ENCODE measurements around the gene PPP1R9A.

PPP1R9A gene

GRCh38 chr7:95102662-95103061, 195.3 kb downstream of the PPP1R9A start:
- no peak for DNase-seq

GRCh38 chr7:95104739-95105138, 197.3 kb downstream of the PPP1R9A start:
- peak in 1 of 2 experiments; percentile 44 for DNase-seq

- DNase-seq = no peak
Measured at GRCh38 chr7:95105627-95106026, 198.2 kb downstream of the PPP1R9A start.

GRCh38 chr7:95106401-95106800, 199.0 kb downstream of the PPP1R9A start:
- no peak for DNase-seq

- DNase-seq = no peak
Measured at GRCh38 chr7:95110707-95111106, 203.3 kb downstream of the PPP1R9A start.

- DNase-seq = no peak
Measured at GRCh38 chr7:95113590-95113989, 206.2 kb downstream of the PPP1R9A start.

- peak in 1 of 2 experiments; percentile 65 for DNase-seq
Measured at GRCh38 chr7:95126053-95126709, 218.8 kb downstream of the PPP1R9A start.

- no peak for DNase-seq
Measured at GRCh38 chr7:95132500-95132899, 225.1 kb downstream of the PPP1R9A start.

GRCh38 chr7:95139922-95140321, 232.5 kb downstream of the PPP1R9A start:
- DNase-seq = no peak

- no peak for DNase-seq
Measured at GRCh38 chr7:95141755-95142154, 234.4 kb downstream of the PPP1R9A start.

GRCh38 chr7:95144256-95144655, 236.9 kb downstream of the PPP1R9A start:
- DNase-seq = no peak

GRCh38 chr7:95155965-95156364, 248.6 kb downstream of the PPP1R9A start:
- DNase-seq = no peak

- no peak for DNase-seq
Measured at GRCh38 chr7:95157381-95157780, 250.0 kb downstream of the PPP1R9A start.

GRCh38 chr7:95169678-95170077, 262.3 kb downstream of the PPP1R9A start:
- DNase-seq = no peak

GRCh38 chr7:95172420-95172819, 265.0 kb downstream of the PPP1R9A start:
- no peak for DNase-seq

GRCh38 chr7:95190515-95190914, 283.1 kb downstream of the PPP1R9A start:
- no peak for DNase-seq

GRCh38 chr7:95191795-95192194, 284.4 kb downstream of the PPP1R9A start:
- no peak for DNase-seq

GRCh38 chr7:95198863-95199262, 291.5 kb downstream of the PPP1R9A start:
- DNase-seq = no peak

GRCh38 chr7:95199779-95200558, 292.6 kb downstream of the PPP1R9A start:
- DNase-seq = peak; percentile 63 to 79

GRCh38 chr7:95200741-95201140, 293.3 kb downstream of the PPP1R9A start:
- DNase-seq = no peak

- no peak for DNase-seq
Measured at GRCh38 chr7:95201727-95202126, 294.3 kb downstream of the PPP1R9A start.

- no peak for DNase-seq
Measured at GRCh38 chr7:95204618-95205017, 297.2 kb downstream of the PPP1R9A start.

- DNase-seq = no peak
Measured at GRCh38 chr7:95205665-95206225, 298.4 kb downstream of the PPP1R9A start.

- DNase-seq = no peak
Measured at GRCh38 chr7:95209276-95209675, 301.9 kb downstream of the PPP1R9A start.
